Heart left ventricle (tissue), 16 donors: ENCODE measurements around the gene DGUOK. TPM values are rescaled to one million over a fixed set of nuclear protein-coding genes. Genes with fewer than 3 reads are reported as not detected.

Experiments
- ATAC-seq, 4 donors: fragments of 200-7000 bp; cut with Tn5 transposase; one replicate each; pipeline ENCODE4 v1.9.1; 2020 to 2022; ENCODE audit warnings: moderate library complexity in 4 of 4, mild to moderate bottlenecking in 3 of 4, moderate number of reproducible peaks in 1 of 4
- DNase-seq, 5 donors: peaks; one replicate each; pipeline ENCODE4 v3.0.0-alpha.2; 2020
- H3K27ac ChIP-seq, 12 donors: fragments of 200-600 bp; sonication (generic) in 4 of 12; one replicate each; pipeline versions ENCODE4 v1.5.0 to v1.8.0; 2016 to 2022; ENCODE audit warnings: mild to moderate bottlenecking in 2 of 12
- H3K27me3 ChIP-seq, 9 donors: fragments of 200-600 bp; sonication (generic) in 2 of 9; one replicate each; pipeline versions ENCODE4 v1.5.1 to v1.8.0; 2016 to 2022; ENCODE audit warnings: mild to moderate bottlenecking in 3 of 9
- H3K36me3 ChIP-seq, 9 donors: fragments of 200-600 bp; sonication (generic) in 2 of 9; one replicate each; pipeline versions ENCODE4 v1.5.0 to v1.8.0; 2018 to 2022; ENCODE audit warnings: mild to moderate bottlenecking in 2 of 9
- H3K4me1 ChIP-seq, 12 donors: fragments of 200-600 bp; sonication (generic) in 4 of 12; one replicate each; pipeline versions ENCODE4 v1.5.0 to v1.8.0; 2016 to 2022; ENCODE audit warnings: mild to moderate bottlenecking in 3 of 12
- H3K4me3 ChIP-seq, 12 donors: fragments of 200-600 bp; sonication (generic) in 4 of 12; one replicate each; pipeline versions ENCODE4 v1.5.0 to v1.8.0; 2017 to 2022; ENCODE audit warnings: mild to moderate bottlenecking in 9 of 12, moderate library complexity in 4 of 12
- H3K9me3 ChIP-seq, 12 donors: fragments of 200-600 bp; sonication (generic) in 4 of 12; one replicate each; pipeline versions ENCODE4 v1.5.0 to v1.8.0; 2016 to 2022; ENCODE audit warnings: mild to moderate bottlenecking in 1 of 12
- CTCF ChIP-seq, 12 donors: fragments of 200-600 bp; sonication (generic) in 4 of 12; IDR thresholded peaks; one replicate each; pipeline versions ENCODE4 v1.5.0 to v1.8.0; 2018 to 2022; ENCODE audit warnings: antibody characterized with exemption in 12 of 12, mild to moderate bottlenecking in 5 of 12
- POLR2A ChIP-seq, 2 donors: fragments of 450-650 bp; IDR thresholded peaks; one replicate each; pipeline ENCODE4 v1.6.1; 2017; ENCODE audit warnings: antibody characterized with exemption in 2 of 2, mild to moderate bottlenecking in 2 of 2, moderate library complexity in 2 of 2
- WGBS, 4 donors: extraction: QIAGEN DNeasy Blood & Tissue Kit in 2 of 4; methylation state at CpG; one replicate each; pipeline versions ENCODE4 v1.1.5 to v1.1.7; 2013 to 2018; 5-methylcytosine and 5-hydroxymethylcytosine counted together
- intact Hi-C, 10 donors: fragments of 100-400 bp; cut with DNase I; formaldehyde crosslinking; loops; one replicate each; pipeline versions ENCODE4 v1.11.1 to v1.14.2; 2022
- polyA plus RNA-seq, 2 donors: library from polyadenylated mRNA; stranded (reverse); fragments of 200-250 nt; gene quantifications; one replicate each; pipeline ENCODE4 v1.2.3, GENCODE V29; 2013
- total RNA-seq, 9 donors: library from RNA; depleted of rRNA in 2 of 9; stranded (reverse); fragments of >200 nt in 2 of 9; fragmentation: NEBNext Ultra II Directional in 3 of 9; extraction: Animal tissue kit (Norgen Biotek cat#: 25700) in 3 of 9; gene quantifications; one replicate each; pipeline versions ENCODE4 v1.1.0 to v1.2.4, GENCODE V29; 2016 to 2023
- donor health status: ischemic (EF 13 %, LVEDD 7.1; RV severe dilation, severe dysfunction).
- donor health status: healthy with polysubstance abuse.
- donor health status: DM: no; HTN: yes; CAD: no.
- donor health status: DM: no; HTN: no; CAD: no.
- donor health status: ischemic (EF 25% LVEDD 6.9; RV normal size, moderate dysfunction).
- donor health status: ischemic (EF 25% LVEDD 5.7; RV mildly dilated, moderate dysfunction).
- donor health status: healthy.
- donor health status: DM: yes; HTN: yes; CAD: no.
- donor health status: ischemic (EF 35%, LVEDD 5.7; RV mildly dilated, moderate dysfunction).
- donor health status: nonischemic (EF 11% LVEDD 7.7; RV severe dilation, severe dysfunction).
- donor health status: DM: yes; HTN: yes; CAD: no.
- donor health status: PGD.
- donor health status: ischemic (EF 29% LVEDD 5.4; RV normal size, mild dysfunction).
- donor health status: nonischemic (EF 23%, LVEDD 6.1; RV moderate dilation, normal function).

Gene DGUOK
- total and polyA plus RNA-seq, 11 donors: 22.6 to 49.2 (median 26.1) TPM

- no peak for DNase-seq
- WGBS, 4 donors: 93 to 95% (median 94%) methylated on average over 3 of the region's 3 CpGs
- intact Hi-C loops: no loop called here
These were observed 38.4 kb downstream of the DGUOK start for GRCh38 chr2:73965053-73965452.

GRCh38 chr2:73968357-73968937, 41.8 kb downstream of the DGUOK start:
- H3K27ac ChIP-seq: no peak overlapping the region
- H3K27me3 ChIP-seq: no peaks in the 10 kb centered on the region
- no peak for ATAC-seq
- TF ChIP-seq CTCF (IDR thresholded peaks at IDR 0.05) (no peak), POLR2A (IDR thresholded peaks at IDR 0.05) (no peak)
- WGBS, 4 donors: 87 to 97% (median 93%) methylated on average over 8 of the region's 8 CpGs
- H3K4me3 ChIP-seq: no peak overlapping the region
- H3K9me3 ChIP-seq: no peaks in the 10 kb centered on the region
- intact Hi-C loops: no loop called here
- DNase-seq: no peak
- peaks cover 0 to 49% (median 18%) of the 10 kb centered on the region in 12 donors for H3K4me1 ChIP-seq
- no peaks in the 10 kb centered on the region for H3K36me3 ChIP-seq

More at GRCh38 chr2:73965053-73965452, 38.4 kb downstream of the DGUOK start:
- H3K4me3 ChIP-seq: no peak overlapping the region
- H3K36me3 ChIP-seq: peaks cover 0 to 9% (median under 1%) of the 10 kb centered on the region in 9 donors
- no peak for ATAC-seq
- TF ChIP-seq CTCF (IDR thresholded peaks at IDR 0.05) (no peak), POLR2A (IDR thresholded peaks at IDR 0.05) (no peak)
- H3K4me1 ChIP-seq: peaks cover 0 to 17% (median under 1%) of the 10 kb centered on the region in 12 donors
- no peaks in the 10 kb centered on the region for H3K27me3 ChIP-seq
- no peak overlapping the region for H3K27ac ChIP-seq
- H3K9me3 ChIP-seq: peaks cover 0 to 10% (median 0%) of the 10 kb centered on the region in 12 donors

GRCh38 chr2:73969356-73969755, 42.7 kb downstream of the DGUOK start:
- no peaks in the 10 kb centered on the region for H3K9me3 ChIP-seq
- TF ChIP-seq CTCF (IDR thresholded peaks at IDR 0.05) (no peak), POLR2A (IDR thresholded peaks at IDR 0.05) (no peak)
- H3K27ac ChIP-seq: no peak overlapping the region
- DNase-seq (no peak), ATAC-seq (no peak)
- H3K4me3 ChIP-seq: no peak overlapping the region
- intact Hi-C loops: no loop called here
- 87 to 91% (median 89%) methylated on average over 4 of the region's 4 CpGs for WGBS, 4 donors
- no peaks in the 10 kb centered on the region for H3K27me3 ChIP-seq
- H3K4me1 ChIP-seq: peaks cover 0 to 49% (median 18%) of the 10 kb centered on the region in 12 donors
- no peaks in the 10 kb centered on the region for H3K36me3 ChIP-seq

- H3K4me1 ChIP-seq: peaks cover 0 to 54% (median 18%) of the 10 kb centered on the region in 12 donors
- intact Hi-C loops: no loop called here
- peak overlapping the region in 10 of 12 donors; percentile 12 to 76 (median 56) for H3K27ac ChIP-seq
- peak overlapping the region in 2 of 12 donors; percentile 4 to 11 for H3K4me3 ChIP-seq
- WGBS, 4 donors: 71 to 87% (median 80%) methylated on average over 6 of the region's 6 CpGs
- no peaks in the 10 kb centered on the region for H3K27me3 ChIP-seq
- ATAC-seq (peak in 1 of 4 donors; percentile 17), DNase-seq (no peak)
- no peaks in the 10 kb centered on the region for H3K36me3 ChIP-seq
- H3K9me3 ChIP-seq: no peaks in the 10 kb centered on the region
- TF ChIP-seq CTCF (IDR thresholded peaks at IDR 0.05) (no peak), POLR2A (IDR thresholded peaks at IDR 0.05) (no peak)
These were observed 43.6 kb downstream of the DGUOK start for GRCh38 chr2:73970141-73970803.
